Muscle of leg (tissue), 11 donors: ENCODE data around the gene CLDN22. TPM values are rescaled to one million over a fixed set of nuclear protein-coding genes. Genes with fewer than 3 reads are reported as not detected.
A peak's percentile ranks its signal among the peaks of the same experiment; 100 is the strongest.

Experiments
- DNase-seq: peaks from one replicate; pipeline ENCODE4 v3.0.0; 2013
- H3K27ac ChIP-seq: one replicate; pipeline ENCODE4 v1.5.1; 2013; ENCODE audit warnings: mild to moderate bottlenecking, low read length, control low read depth
- H3K27me3 ChIP-seq: one replicate; pipeline ENCODE4 v1.6.1; 2013; ENCODE audit warnings: low read length; ENCODE audit not compliant: control insufficient read depth, insufficient read depth
- H3K36me3 ChIP-seq: one replicate; pipeline ENCODE4 v1.6.1; 2013; ENCODE audit warnings: low read length; ENCODE audit not compliant: control insufficient read depth, insufficient read depth
- H3K4me1 ChIP-seq: one replicate; pipeline ENCODE4 v1.6.1; 2013; ENCODE audit warnings: low read length; ENCODE audit not compliant: control insufficient read depth, insufficient read depth
- H3K4me3 ChIP-seq: one replicate; pipeline ENCODE4 v1.5.1; 2013; ENCODE audit warnings: low read length, control low read depth
- H3K9me3 ChIP-seq: replicated peaks from 2 replicates; pipeline ENCODE4 v1.6.1; 2013; ENCODE audit warnings: low read depth, low read length; ENCODE audit not compliant: control insufficient read depth
- WGBS: methylation state at CpG from one replicate; pipeline ENCODE4 v1.1.5; 2013; ENCODE audit warnings: missing lambda C conversion rate; ENCODE audit not compliant: insufficient coverage; 5-methylcytosine and 5-hydroxymethylcytosine counted together
- polyA plus RNA-seq, 8 donors: library from polyadenylated mRNA; unstranded; fragments of 120-200 nt; gene quantifications; one replicate each; pipeline versions ENCODE4 v1.2.1 to v1.2.3, GENCODE V29; 2013; ENCODE audit warnings: inconsistent platforms in 1 of 8, low replicate concordance in 1 of 8; ENCODE audit not compliant: insufficient read length in 8 of 8, insufficient read depth in 1 of 8
- total RNA-seq: library from RNA; stranded (reverse); fragments of 120-200 nt; gene quantifications from one replicate; pipeline ENCODE4 v1.2.4, GENCODE V29; 2013

Gene CLDN22
- total and polyA plus RNA-seq, 9 donors: 0.09 to 0.27 (median 0.21) TPM; not detected in 4

- Histone ChIP-seq H3K27ac (no peak overlapping the region), H3K27me3 (no peaks in the 10 kb centered on the region)
- 90% methylated on average over 12 of the region's 20 CpGs for WGBS
Observed at GRCh38 chr4:183356931-183357675, 37.0 kb upstream of the CLDN22 start.

GRCh38 chr4:183356173-183356830, 36.2 kb upstream of the CLDN22 start:
- no peak overlapping the region for H3K4me3 ChIP-seq
- no peak overlapping the region for H3K27ac ChIP-seq
- H3K4me1 ChIP-seq: no peaks in the 10 kb centered on the region
- no peaks in the 10 kb centered on the region for H3K27me3 ChIP-seq
- DNase-seq: no peak
- no peaks in the 10 kb centered on the region for H3K9me3 ChIP-seq
- WGBS: 90% methylated on average over 10 of the region's 20 CpGs
- no peaks in the 10 kb centered on the region for H3K36me3 ChIP-seq

More at GRCh38 chr4:183356931-183357675, 37.0 kb upstream of the CLDN22 start:
- H3K4me3 ChIP-seq: no peak overlapping the region
- no peaks in the 10 kb centered on the region for H3K36me3 ChIP-seq
- no peaks in the 10 kb centered on the region for H3K9me3 ChIP-seq
- H3K4me1 ChIP-seq: no peaks in the 10 kb centered on the region
- no peak for DNase-seq

GRCh38 chr4:183355405-183355804, 35.3 kb upstream of the CLDN22 start:
- no peak for DNase-seq
- Histone ChIP-seq H3K27me3 (no peaks in the 10 kb centered on the region), H3K9me3 (no peaks in the 10 kb centered on the region), H3K27ac (no peak overlapping the region), H3K36me3 (no peaks in the 10 kb centered on the region), H3K4me3 (no peak overlapping the region), H3K4me1 (no peaks in the 10 kb centered on the region)
- 95% methylated on average over 2 of the region's 4 CpGs for WGBS

- WGBS: 54% methylated on average over 7 of the region's 9 CpGs
- Histone ChIP-seq H3K9me3 (no peaks in the 10 kb centered on the region), H3K27ac (no peak overlapping the region), H3K4me1 (no peaks in the 10 kb centered on the region), H3K4me3 (no peak overlapping the region), H3K36me3 (no peaks in the 10 kb centered on the region), H3K27me3 (no peaks in the 10 kb centered on the region)
- no peak for DNase-seq
Observed at GRCh38 chr4:183354219-183354618, 34.1 kb upstream of the CLDN22 start.

GRCh38 chr4:183353557-183353956, 33.5 kb upstream of the CLDN22 start:
- H3K4me1 ChIP-seq: peaks cover 2% of the 10 kb centered on the region
- H3K4me3 ChIP-seq: no peak overlapping the region
- WGBS: 66% methylated on average over 4 of the region's 8 CpGs
- H3K27ac ChIP-seq: no peak overlapping the region
- H3K9me3 ChIP-seq: no peaks in the 10 kb centered on the region
- no peaks in the 10 kb centered on the region for H3K36me3 ChIP-seq
- H3K27me3 ChIP-seq: no peaks in the 10 kb centered on the region
- no peak for DNase-seq

GRCh38 chr4:183352546-183352945, 32.5 kb upstream of the CLDN22 start:
- H3K4me3 ChIP-seq: no peak overlapping the region
- no peaks in the 10 kb centered on the region for H3K36me3 ChIP-seq
- no peaks in the 10 kb centered on the region for H3K27me3 ChIP-seq
- DNase-seq: no peak
- no peaks in the 10 kb centered on the region for H3K9me3 ChIP-seq
- 80% methylated on average over 1 of the region's 5 CpGs for WGBS
- no peak overlapping the region for H3K27ac ChIP-seq
- peaks cover 6% of the 10 kb centered on the region for H3K4me1 ChIP-seq

GRCh38 chr4:183350317-183351071, 30.4 kb upstream of the CLDN22 start:
- no peak for DNase-seq
- WGBS: 78% methylated on average over 16 of the region's 17 CpGs
- no peak overlapping the region for H3K27ac ChIP-seq
- no peaks in the 10 kb centered on the region for H3K27me3 ChIP-seq
- peaks cover 11% of the 10 kb centered on the region for H3K4me1 ChIP-seq
- no peaks in the 10 kb centered on the region for H3K9me3 ChIP-seq
- H3K36me3 ChIP-seq: no peaks in the 10 kb centered on the region
- H3K4me3 ChIP-seq: no peak overlapping the region

GRCh38 chr4:183349673-183350072, 29.6 kb upstream of the CLDN22 start:
- Histone ChIP-seq H3K4me3 (no peak overlapping the region), H3K9me3 (no peaks in the 10 kb centered on the region), H3K27me3 (no peaks in the 10 kb centered on the region), H3K27ac (no peak overlapping the region), H3K4me1 (peaks cover 11% of the 10 kb centered on the region), H3K36me3 (no peaks in the 10 kb centered on the region)
- WGBS: 74% methylated on average over 6 of the region's 9 CpGs
- DNase-seq: peak; percentile 26

GRCh38 chr4:183348706-183349659, 28.9 kb upstream of the CLDN22 start:
- no peaks in the 10 kb centered on the region for H3K9me3 ChIP-seq
- no peak overlapping the region for H3K4me3 ChIP-seq
- no peaks in the 10 kb centered on the region for H3K27me3 ChIP-seq
- DNase-seq: peak; percentile 42
- peaks cover 11% of the 10 kb centered on the region for H3K4me1 ChIP-seq
- H3K27ac ChIP-seq: no peak overlapping the region
- no peaks in the 10 kb centered on the region for H3K36me3 ChIP-seq
- WGBS: 81% methylated on average over 8 of the region's 17 CpGs
